ENCODE data around the gene WWOX.

WWOX gene

DNA sequence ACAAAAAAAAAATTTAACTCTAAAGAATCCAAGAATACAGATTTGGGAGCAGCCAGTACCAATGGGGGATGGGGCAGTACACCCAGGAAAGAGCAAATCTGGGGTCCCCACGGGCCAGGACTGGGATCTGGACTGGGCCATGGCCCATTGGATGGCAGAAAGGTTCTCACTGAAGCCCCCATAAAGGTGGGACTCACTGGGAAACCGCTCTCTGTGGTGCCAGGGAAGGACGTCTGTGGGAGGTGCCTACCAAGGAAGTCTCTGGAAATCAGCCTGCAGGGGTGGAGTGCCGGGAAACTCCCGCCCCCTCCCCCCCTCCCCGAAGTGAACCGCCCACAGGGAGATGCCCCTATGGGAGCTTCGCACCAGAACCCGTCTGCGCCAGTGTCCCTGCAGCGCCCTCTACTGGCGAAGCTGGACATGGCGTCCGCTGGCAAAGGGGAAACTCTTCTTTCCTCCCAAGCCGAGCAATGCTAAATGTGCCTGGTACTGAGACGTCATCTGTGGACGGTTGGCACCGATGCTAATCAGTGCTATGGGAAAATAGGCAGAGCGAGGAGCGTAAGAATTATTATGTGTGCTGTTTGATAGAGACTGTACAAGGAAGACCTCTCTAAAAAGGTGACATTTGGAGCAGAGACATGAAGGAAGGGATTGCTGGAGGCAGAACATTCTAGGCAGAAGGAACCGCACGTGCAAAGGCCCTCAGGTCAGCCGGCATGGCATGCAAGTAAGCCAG is 671.1 kb downstream of the WWOX start:
- peak overlapping the region; percentile 21 for H3K27ac Mint-ChIP-seq
- no peaks in the 10 kb centered on the region for H3K27me3 Mint-ChIP-seq (ENCODE audit: low read depth)
- H3K4me1 Mint-ChIP-seq (ENCODE audit: low read depth), result peaks cover 22% of the 10 kb centered on the region
- H3K36me3 Mint-ChIP-seq (ENCODE audit: low read depth), result peaks cover 4% of the 10 kb centered on the region
- peak overlapping the region; percentile 4 for H3K4me3 Mint-ChIP-seq
- H3K9me3 Mint-ChIP-seq, result peaks cover 16% of the 10 kb centered on the region

DNA sequence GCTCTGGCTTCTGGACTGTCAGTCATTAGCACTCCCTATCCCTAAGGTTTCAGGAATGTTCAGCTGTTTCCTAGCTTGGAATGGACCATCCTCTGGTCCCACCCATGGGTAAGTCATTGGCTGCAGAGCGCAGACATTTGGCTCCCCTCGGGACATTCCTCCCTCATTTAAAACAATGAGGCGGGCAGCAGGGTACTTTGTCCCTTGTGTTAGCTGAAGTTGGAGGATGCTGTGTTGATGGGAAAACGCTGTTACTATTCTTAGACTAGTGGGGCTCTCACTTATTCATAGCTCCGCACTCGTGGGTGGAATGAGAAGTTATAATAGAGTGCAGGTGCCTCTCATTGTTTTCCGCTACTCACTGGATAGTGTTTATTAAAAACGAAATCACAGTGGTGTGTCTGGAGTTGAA is 673.8 kb downstream of the WWOX start:
- Mint-ChIP-seq H3K27ac (peak overlapping the region; percentile 7), H3K9me3 (peaks cover 21% of the 10 kb centered on the region), H3K27me3 (ENCODE audit: low read depth) (no peaks in the 10 kb centered on the region), H3K36me3 (ENCODE audit: low read depth) (peaks cover 5% of the 10 kb centered on the region), H3K4me3 (no peak overlapping the region), H3K4me1 (ENCODE audit: low read depth) (peaks cover 39% of the 10 kb centered on the region)

DNA sequence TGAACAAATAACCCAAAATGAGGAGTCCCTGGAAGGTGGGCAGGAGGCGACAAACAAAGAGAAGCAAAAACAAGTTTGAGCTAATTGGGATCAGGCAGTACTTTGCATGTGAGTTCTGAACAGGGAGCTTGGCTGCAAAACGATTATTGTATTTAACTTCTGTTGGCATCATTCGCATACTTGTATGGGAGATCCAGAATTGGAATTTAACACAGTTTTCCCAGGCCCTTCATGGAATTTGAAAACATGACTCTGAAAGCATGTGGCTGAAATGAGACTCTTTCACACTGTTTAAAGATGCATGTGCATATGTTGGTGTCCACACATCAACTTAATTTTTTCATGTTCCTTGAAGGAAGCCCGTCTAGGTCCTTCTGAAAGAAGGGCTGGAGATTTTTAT is 674.3 kb downstream of the WWOX start:
- no peaks in the 10 kb centered on the region for H3K27me3 Mint-ChIP-seq (ENCODE audit: low read depth)
- peaks cover 5% of the 10 kb centered on the region for H3K36me3 Mint-ChIP-seq (ENCODE audit: low read depth)
- H3K9me3 Mint-ChIP-seq, result peaks cover 21% of the 10 kb centered on the region
- H3K4me3 Mint-ChIP-seq, result no peak overlapping the region
- peak overlapping the region; percentile 39 for H3K27ac Mint-ChIP-seq
- peaks cover 41% of the 10 kb centered on the region for H3K4me1 Mint-ChIP-seq (ENCODE audit: low read depth)

DNA sequence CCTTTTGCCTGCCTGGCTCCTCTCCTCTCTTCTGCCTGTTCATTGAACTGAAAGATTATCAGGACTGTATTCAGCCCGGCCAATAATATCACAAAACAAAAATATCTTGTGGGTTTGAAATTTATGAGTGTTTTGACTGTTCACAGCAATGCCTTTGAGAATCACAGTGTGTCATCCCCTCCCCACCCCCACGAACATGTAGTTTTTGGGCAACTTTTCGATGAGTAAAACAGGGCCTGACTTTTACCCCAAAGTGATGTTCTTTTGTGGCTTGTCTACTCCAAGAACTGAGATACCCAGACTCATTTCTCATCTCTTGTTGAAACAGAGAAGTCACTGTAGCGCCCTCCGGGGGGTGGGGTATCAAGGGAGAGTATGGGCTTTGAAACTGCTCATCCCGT is 675.7 kb downstream of the WWOX start:
- Mint-ChIP-seq H3K36me3 (ENCODE audit: low read depth) (peaks cover 5% of the 10 kb centered on the region), H3K4me1 (ENCODE audit: low read depth) (peaks cover 47% of the 10 kb centered on the region), H3K27me3 (ENCODE audit: low read depth) (no peaks in the 10 kb centered on the region), H3K27ac (peak overlapping the region; percentile 63), H3K9me3 (peaks cover 21% of the 10 kb centered on the region), H3K4me3 (no peak overlapping the region)

DNA sequence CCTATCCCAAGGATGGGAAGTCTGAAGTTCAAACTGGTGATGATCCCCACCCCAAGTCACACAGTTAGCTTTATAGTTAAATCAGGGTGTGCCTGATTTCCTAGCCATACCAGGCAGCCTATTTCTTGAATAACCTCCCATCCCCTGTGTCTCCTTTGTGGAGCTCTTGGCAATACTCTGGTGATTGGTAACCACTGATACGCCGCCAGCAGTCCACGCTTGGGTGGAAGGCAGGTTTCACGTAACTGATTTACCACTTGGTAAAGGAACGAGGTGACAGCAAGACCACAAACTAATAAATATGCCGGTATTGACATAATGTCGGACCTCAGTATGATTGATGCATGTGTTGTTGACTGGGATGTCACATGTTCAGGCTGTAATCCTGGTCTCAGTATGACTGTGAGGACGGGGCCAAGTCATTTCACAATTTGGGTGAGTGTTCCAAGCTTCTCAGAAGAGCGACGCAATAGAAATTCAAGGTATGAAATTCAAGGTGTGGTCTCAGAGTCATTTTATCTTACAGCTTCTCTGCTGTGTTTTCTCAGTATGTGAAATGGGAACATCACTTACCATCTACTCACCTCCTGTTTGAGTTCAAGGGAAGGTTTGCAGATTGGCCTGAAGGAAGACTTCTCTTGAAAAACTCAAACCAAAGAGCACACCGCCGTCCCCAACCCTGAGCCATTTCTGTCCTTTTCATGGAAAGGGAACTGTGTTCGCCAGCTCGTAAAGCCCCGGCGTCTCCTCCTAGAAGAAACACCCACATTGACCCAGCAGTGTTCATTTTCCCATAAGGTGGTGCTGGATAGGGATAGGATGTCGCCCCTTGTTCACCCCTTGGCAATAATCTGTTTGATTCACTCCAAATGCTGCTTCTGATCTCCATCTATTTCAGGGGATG is 678.9 kb downstream of the WWOX start:
- Mint-ChIP-seq H3K36me3 (ENCODE audit: low read depth) (peaks cover 6% of the 10 kb centered on the region), H3K27ac (peak overlapping the region; percentile 89), H3K4me1 (ENCODE audit: low read depth) (peaks cover 51% of the 10 kb centered on the region), H3K27me3 (ENCODE audit: low read depth) (no peaks in the 10 kb centered on the region), H3K4me3 (peak overlapping the region; percentile 33), H3K9me3 (peaks cover 24% of the 10 kb centered on the region)

DNA sequence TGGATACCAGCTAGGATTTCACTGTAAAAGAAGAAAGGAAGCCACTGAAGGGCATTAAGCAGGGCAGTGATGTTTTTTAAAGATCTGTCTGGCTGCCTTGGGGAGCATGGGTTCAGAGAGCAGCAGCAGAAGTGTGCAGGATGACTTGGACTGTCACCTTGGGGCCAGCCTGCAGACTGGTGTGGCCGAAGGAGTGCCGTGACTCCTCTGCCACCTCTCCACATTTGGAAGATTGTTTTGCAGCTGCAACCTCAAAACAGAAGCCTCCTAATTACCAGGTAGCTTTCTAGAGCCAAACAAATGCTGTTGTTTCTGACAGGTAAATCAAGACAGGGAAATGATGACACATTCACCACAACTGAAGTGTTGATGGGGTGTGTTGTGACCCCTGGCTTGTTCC is 681.4 kb downstream of the WWOX start:
- Mint-ChIP-seq H3K9me3 (peaks cover 18% of the 10 kb centered on the region), H3K27me3 (ENCODE audit: low read depth) (no peaks in the 10 kb centered on the region), H3K36me3 (ENCODE audit: low read depth) (peaks cover 6% of the 10 kb centered on the region), H3K4me3 (no peak overlapping the region), H3K27ac (peak overlapping the region; percentile 89), H3K4me1 (ENCODE audit: low read depth) (peaks cover 45% of the 10 kb centered on the region)

DNA sequence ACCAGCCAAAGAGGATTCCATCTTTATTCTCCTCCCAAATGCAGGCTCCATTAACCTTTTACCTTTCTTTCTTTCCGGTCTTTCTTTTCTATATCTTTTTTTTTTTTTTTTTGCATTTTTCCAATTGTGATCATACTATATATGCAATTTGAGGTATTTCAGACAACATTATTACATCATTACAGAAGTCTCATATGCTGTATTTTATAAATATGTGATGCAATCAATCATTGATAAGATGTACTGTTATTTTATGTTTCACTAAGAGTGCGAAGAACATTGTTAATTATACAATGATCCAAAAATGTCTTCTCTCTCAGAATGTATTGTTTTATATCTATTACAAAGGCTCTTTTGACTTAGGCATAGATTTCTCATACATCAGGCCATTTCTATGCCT is 683.1 kb downstream of the WWOX start:
- no peak overlapping the region for H3K27ac Mint-ChIP-seq
- H3K4me1 Mint-ChIP-seq (ENCODE audit: low read depth), result peaks cover 41% of the 10 kb centered on the region
- no peaks in the 10 kb centered on the region for H3K27me3 Mint-ChIP-seq (ENCODE audit: low read depth)
- peaks cover 4% of the 10 kb centered on the region for H3K36me3 Mint-ChIP-seq (ENCODE audit: low read depth)
- H3K9me3 Mint-ChIP-seq, result peaks cover 12% of the 10 kb centered on the region
- no peak overlapping the region for H3K4me3 Mint-ChIP-seq

DNA sequence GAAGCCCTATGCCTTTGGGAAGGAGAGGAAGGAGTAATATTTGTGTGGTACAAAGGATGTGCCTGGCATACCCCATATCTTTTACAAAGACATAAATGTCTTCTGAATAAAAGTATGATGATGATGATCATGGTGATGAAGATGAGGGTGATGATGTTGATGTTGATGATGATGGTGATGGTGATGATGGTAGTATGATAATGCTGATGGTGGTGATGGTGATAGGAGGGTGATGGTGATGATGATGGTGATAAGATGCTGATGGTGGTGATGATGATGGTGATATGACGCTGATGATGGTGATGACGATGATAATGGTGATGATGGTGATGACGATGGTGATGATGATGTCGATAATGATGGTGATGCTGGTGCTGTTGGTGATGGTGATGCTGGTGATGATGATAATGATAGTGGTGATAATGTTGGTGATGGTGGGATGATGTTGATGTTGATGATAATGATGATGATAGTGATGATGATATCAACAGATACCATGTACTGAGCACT is 684.2 kb downstream of the WWOX start:
- peaks cover 4% of the 10 kb centered on the region for H3K36me3 Mint-ChIP-seq (ENCODE audit: low read depth)
- no peak overlapping the region for H3K4me3 Mint-ChIP-seq
- peaks cover 32% of the 10 kb centered on the region for H3K4me1 Mint-ChIP-seq (ENCODE audit: low read depth)
- H3K27me3 Mint-ChIP-seq (ENCODE audit: low read depth), result no peaks in the 10 kb centered on the region
- no peak overlapping the region for H3K27ac Mint-ChIP-seq
- H3K9me3 Mint-ChIP-seq, result peaks cover 12% of the 10 kb centered on the region

DNA sequence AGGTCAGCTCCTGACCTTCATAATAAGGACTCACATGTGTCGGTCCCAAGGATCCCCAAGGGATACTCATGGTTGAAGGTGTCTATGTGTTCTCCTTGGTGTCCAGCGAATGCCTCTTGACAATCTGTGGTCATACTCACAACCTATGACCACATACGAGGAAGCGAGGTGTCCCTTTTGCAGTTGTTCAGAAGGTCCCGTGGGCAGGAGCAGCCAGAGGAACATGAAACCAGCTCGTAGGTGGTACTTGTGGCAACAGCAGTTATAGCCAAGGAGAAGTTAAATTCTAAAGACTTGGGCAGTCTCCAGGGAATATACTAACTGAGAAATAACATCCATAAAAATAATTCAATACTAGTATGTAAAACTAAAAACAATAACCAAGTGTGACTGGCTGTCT is 685.3 kb downstream of the WWOX start:
- Mint-ChIP-seq H3K4me3 (no peak overlapping the region), H3K4me1 (ENCODE audit: low read depth) (peaks cover 22% of the 10 kb centered on the region), H3K27me3 (ENCODE audit: low read depth) (no peaks in the 10 kb centered on the region), H3K9me3 (peaks cover 12% of the 10 kb centered on the region), H3K36me3 (ENCODE audit: low read depth) (peaks cover 4% of the 10 kb centered on the region), H3K27ac (no peak overlapping the region)

DNA sequence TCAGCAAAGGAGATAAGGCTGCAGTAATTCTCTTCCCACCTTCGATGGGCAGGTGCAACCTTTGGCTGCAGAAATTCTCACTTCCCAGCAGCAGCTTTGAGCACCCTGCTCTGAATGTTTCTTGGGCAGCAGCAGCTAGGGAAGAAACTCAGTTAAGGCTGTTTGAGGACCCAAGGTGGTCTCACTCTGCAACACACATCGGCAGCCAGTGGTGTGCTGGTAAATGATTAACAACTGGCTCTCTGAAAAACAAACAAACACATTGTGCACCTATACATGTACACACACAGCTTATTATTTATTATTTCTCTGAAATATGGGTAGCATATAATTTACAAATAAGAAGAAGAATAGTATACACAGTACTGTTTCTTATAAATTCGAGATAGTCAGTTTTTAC is 685.8 kb downstream of the WWOX start:
- H3K4me1 Mint-ChIP-seq (ENCODE audit: low read depth), result peaks cover 19% of the 10 kb centered on the region
- peaks cover 4% of the 10 kb centered on the region for H3K36me3 Mint-ChIP-seq (ENCODE audit: low read depth)
- H3K27me3 Mint-ChIP-seq (ENCODE audit: low read depth), result no peaks in the 10 kb centered on the region
- no peak overlapping the region for H3K27ac Mint-ChIP-seq
- H3K9me3 Mint-ChIP-seq, result peaks cover 12% of the 10 kb centered on the region
- no peak overlapping the region for H3K4me3 Mint-ChIP-seq

DNA sequence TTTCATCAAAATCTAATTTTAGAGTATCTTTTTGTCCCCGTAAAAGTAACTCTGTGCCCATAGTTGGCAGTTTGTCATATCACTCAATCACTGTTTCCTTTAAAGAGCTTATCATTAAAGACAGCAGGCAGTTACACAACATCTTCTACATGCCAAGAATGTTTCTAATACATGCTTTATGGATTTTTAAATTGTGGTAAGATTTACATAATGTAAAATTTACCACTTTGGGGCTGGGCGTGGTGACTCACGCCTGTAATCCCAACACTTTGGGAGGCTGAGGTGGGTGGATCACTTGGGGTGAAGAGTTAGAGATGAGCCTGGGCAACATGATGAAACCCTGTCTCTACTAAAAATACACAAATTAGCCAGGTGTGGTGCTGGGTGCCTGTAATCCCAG is 687.2 kb downstream of the WWOX start:
- H3K4me3 Mint-ChIP-seq, result no peak overlapping the region
- no peaks in the 10 kb centered on the region for H3K27me3 Mint-ChIP-seq (ENCODE audit: low read depth)

DNA sequence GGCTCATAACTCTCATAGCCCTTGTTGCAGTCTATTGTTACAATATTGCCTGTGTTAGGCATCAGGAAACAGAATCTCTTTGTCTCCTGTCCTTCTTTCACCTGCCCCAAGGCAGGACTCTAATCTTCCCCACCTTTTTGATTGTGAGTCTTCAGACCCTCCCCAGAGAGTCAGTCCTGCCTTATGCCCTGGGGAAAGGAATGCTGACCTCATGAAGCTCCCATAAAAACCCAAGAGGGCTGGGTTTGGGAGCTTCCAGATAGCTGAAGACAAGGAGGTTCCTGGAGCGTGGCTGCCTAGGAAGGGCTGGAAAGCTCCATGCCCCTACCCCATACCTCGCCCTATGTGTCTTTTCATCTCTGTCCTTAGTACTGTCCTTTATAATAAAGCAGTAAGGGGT is 688.8 kb downstream of the WWOX start:
- no peak overlapping the region for H3K27ac Mint-ChIP-seq
- no peaks in the 10 kb centered on the region for H3K27me3 Mint-ChIP-seq (ENCODE audit: low read depth)
- H3K4me3 Mint-ChIP-seq, result no peak overlapping the region
- peaks cover 21% of the 10 kb centered on the region for H3K4me1 Mint-ChIP-seq (ENCODE audit: low read depth)
- no peaks in the 10 kb centered on the region for H3K9me3 Mint-ChIP-seq
- no peaks in the 10 kb centered on the region for H3K36me3 Mint-ChIP-seq (ENCODE audit: low read depth)

More for the DNA sequence above, 687.2 kb downstream of the WWOX start:
- Mint-ChIP-seq H3K36me3 (ENCODE audit: low read depth) (peaks cover 4% of the 10 kb centered on the region), H3K9me3 (peaks cover 12% of the 10 kb centered on the region), H3K4me1 (ENCODE audit: low read depth) (peaks cover 21% of the 10 kb centered on the region), H3K27ac (no peak overlapping the region)

DNA sequence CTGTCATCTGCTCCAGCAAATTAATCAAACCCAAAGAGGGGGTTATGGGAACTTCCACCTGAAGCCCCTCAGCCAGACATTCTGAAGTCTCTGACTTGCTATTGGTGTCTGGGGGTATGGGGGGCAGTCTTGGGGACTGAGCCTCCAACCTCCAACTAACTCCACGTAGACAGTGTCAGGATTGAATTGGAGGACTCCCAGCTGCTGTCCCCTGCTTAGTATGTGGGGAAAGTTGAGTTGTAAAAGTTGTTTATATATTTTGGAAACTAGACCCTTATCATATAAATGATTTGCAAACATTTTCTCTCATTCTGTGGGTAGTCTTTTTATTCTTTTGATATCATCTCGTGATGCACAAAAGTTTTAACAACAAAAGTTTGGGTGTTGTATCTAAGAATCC is 689.2 kb downstream of the WWOX start:
- H3K36me3 Mint-ChIP-seq (ENCODE audit: low read depth), result no peaks in the 10 kb centered on the region

DNA sequence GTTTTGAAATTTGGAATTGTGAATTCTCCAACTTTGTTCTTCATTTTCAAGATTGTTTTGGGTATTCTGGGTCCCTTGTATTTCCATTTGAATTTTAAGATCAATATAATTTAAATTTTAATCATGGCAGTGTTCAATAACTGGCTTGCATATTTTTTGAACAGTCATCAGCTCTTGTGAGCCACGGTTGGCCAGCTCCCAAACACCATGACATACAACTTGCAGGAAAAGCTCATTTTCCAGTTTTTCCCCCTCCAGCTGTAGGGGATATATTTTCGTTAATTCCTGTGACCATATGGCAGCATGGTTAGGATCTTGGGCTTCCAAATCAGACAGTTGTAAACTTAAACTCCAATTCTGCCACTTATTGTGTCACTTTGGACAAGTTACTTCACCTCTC is 690.1 kb downstream of the WWOX start:
- Mint-ChIP-seq H3K9me3 (no peaks in the 10 kb centered on the region), H3K4me3 (no peak overlapping the region), H3K27me3 (ENCODE audit: low read depth) (no peaks in the 10 kb centered on the region), H3K27ac (no peak overlapping the region), H3K4me1 (ENCODE audit: low read depth) (peaks cover 25% of the 10 kb centered on the region), H3K36me3 (ENCODE audit: low read depth) (no peaks in the 10 kb centered on the region)

More for the DNA sequence above, 689.2 kb downstream of the WWOX start:
- peaks cover 21% of the 10 kb centered on the region for H3K4me1 Mint-ChIP-seq (ENCODE audit: low read depth)
- no peak overlapping the region for H3K27ac Mint-ChIP-seq
- no peak overlapping the region for H3K4me3 Mint-ChIP-seq
- no peaks in the 10 kb centered on the region for H3K9me3 Mint-ChIP-seq
- no peaks in the 10 kb centered on the region for H3K27me3 Mint-ChIP-seq (ENCODE audit: low read depth)

DNA sequence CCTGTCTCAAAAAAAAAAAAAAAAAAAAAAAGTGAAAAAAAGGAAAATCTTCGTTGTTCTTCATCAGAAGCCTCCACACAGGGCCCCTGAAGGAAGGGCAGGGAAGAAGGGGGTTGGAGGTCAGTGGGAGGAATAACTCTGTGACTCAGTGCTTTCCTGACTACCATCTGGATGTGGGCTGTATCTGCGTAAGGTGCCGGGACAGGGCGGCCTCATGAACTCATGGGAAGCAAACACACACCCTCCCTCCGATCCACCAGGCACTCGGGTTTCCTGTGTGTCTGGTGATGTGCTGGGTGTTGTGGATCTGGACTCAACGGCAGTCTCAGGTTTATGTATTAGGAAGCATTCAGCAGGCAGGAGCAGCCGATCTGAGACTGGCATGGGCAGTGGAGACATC is 691.6 kb downstream of the WWOX start:
- Mint-ChIP-seq H3K36me3 (ENCODE audit: low read depth) (no peaks in the 10 kb centered on the region), H3K9me3 (no peaks in the 10 kb centered on the region), H3K27ac (peak overlapping the region; percentile 68), H3K4me3 (no peak overlapping the region), H3K27me3 (ENCODE audit: low read depth) (no peaks in the 10 kb centered on the region), H3K4me1 (ENCODE audit: low read depth) (peaks cover 36% of the 10 kb centered on the region)
